Epithelial cell of alveolus of lung (primary cell): Measurements from ENCODE around the gene FANCB. TPM values are rescaled to one million over a fixed set of nuclear protein-coding genes. Genes with fewer than 3 reads are reported as not detected.

Experiments
- total RNA-seq: library from RNA; depleted of rRNA; stranded (reverse); fragments of >200 nt; gene quantifications from 2 replicates; pipeline ENCODE4 v1.2.1, GENCODE V29; 2015

The FANCB gene
- total RNA-seq: 2.2 and 3.6 TPM in 2 replicates

DNA sequence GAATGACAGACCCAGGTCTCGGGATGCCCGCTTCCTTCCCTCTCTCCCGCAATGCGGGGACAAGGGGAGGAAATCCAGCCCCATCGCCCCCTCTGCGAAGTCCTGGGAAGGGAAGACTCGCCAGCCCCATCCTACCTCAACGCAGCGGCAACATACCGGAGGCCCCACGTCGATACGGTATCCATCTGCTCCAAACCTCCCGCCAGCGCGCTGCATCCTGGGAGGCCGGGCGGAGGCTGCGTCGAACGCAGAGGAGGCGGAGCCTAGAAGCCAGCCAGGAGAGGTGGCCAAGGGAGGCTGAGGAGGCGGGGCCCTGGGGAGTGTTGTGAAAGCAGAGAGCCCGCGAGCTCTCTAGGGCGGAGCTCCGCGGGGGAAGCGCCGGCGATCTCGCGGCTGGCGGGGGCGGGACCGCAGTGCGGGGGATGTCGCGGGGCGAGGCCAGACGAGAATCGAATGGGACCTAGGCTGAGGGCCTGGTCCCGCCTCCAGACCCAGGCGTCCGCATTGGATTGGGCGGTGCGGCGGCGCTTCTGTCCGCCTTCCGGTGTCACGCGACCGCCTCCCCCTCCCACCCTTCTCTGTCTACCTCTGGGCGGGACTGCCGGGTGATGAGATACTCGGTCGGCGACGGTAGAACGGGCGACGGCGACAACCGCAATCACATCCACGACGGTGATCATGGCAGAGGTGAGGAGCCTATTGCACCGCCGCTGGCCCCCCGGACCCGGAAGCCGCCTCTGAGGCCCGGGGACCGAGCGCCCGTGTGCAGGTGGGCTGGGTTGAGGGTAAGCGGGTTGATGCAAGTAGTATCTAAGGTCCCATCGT lies at the start of gene FANCB, which contains the start of gene MOSPD2:
Gene FANCB (minus strand): TSS at position 219 of the 825 bp plus-strand sequence. CDS start 7,559 bp downstream, outside the sequence.
Gene MOSPD2 (plus strand): TSS at position 571 of the 825 bp plus-strand sequence. CDS start 108 bp downstream, at position 679.

Other genes with a start within 250 kb of the FANCB start
- 9.8 and 12.9 TPM in 2 replicates for gene MOSPD2, start 352 bp upstream of the FANCB start, total RNA-seq